Loucy (cell line): ENCODE results near the gene ZNRF2.
A peak's percentile ranks its signal among the peaks of the same experiment; 100 is the strongest.
"Not testable (repeated sequence)": the region's sequence is repeated elsewhere in the genome, so short reads cannot be mapped to it uniquely, and the experiment has no call there.

Source experiments
- H2AFZ ChIP-seq: fragments of 200-600 bp; sonication (generic); 2 replicates; pipeline ENCODE4 v1.6.0; 2016; ENCODE audit warnings: antibody characterized with exemption, mild to moderate bottlenecking, low read length, moderate library complexity
- H3F3A ChIP-seq: fragments of 200-600 bp; 2 replicates; pipeline ENCODE4 v1.6.0; 2016; ENCODE audit warnings: antibody characterized with exemption, low read depth, mild to moderate bottlenecking
- H3K27me3 ChIP-seq: fragments of 200-600 bp; sonication (generic); 2 replicates; pipeline ENCODE4 v1.6.1; 2014; ENCODE audit warnings: low read length, mild to moderate bottlenecking; ENCODE audit not compliant: insufficient read depth, poor library complexity, severe bottlenecking
- H3K36me3 ChIP-seq: fragments of 200-600 bp; sonication (generic); 2 replicates; pipeline ENCODE4 v1.6.1; 2016; ENCODE audit warnings: low read length; ENCODE audit not compliant: insufficient read depth
- H3K4me1 ChIP-seq: fragments of 200-600 bp; sonication (generic); 2 replicates; pipeline ENCODE4 v1.5.1; 2014; ENCODE audit warnings: low read length, mild to moderate bottlenecking; ENCODE audit not compliant: insufficient read depth, poor library complexity, severe bottlenecking
- H3K4me2 ChIP-seq: fragments of 200-600 bp; sonication (generic); 2 replicates; pipeline ENCODE4 v1.6.0; 2014; ENCODE audit warnings: antibody characterized with exemption, low read length, low read depth, mild to moderate bottlenecking; ENCODE audit not compliant: poor library complexity, severe bottlenecking
- H3K4me3 ChIP-seq: fragments of 200-600 bp; sonication (generic); 2 replicates; pipeline ENCODE4 v1.5.1; 2014; ENCODE audit warnings: low read length, mild to moderate bottlenecking, mixed read lengths; ENCODE audit not compliant: poor library complexity, severe bottlenecking
- H3K79me2 ChIP-seq: fragments of 200-600 bp; sonication (generic); 2 replicates; pipeline ENCODE4 v1.6.1; 2014; ENCODE audit warnings: low read length; ENCODE audit not compliant: insufficient read depth
- H3K9ac ChIP-seq: fragments of 200-600 bp; sonication (generic); 2 replicates; pipeline ENCODE4 v1.6.0; 2014; ENCODE audit warnings: mild to moderate bottlenecking, low read depth, low read length, moderate library complexity; ENCODE audit not compliant: poor library complexity, severe bottlenecking
- H3K9me2 ChIP-seq: fragments of 200-600 bp; sonication (generic); replicated peaks from 2 replicates; pipeline ENCODE4 v1.6.1; 2016; ENCODE audit warnings: low read depth, low read length, mixed read lengths
- H3K9me3 ChIP-seq: fragments of 200-600 bp; sonication (generic); 2 replicates; pipeline ENCODE4 v1.6.1; 2014; ENCODE audit warnings: mild to moderate bottlenecking, antibody characterized with exemption, low read length, low read depth; ENCODE audit not compliant: insufficient read depth
- H4K20me1 ChIP-seq: fragments of 200-600 bp; sonication (generic); 2 replicates; pipeline ENCODE4 v1.6.0; 2014; ENCODE audit warnings: antibody characterized with exemption, low read length, mild to moderate bottlenecking; ENCODE audit not compliant: insufficient read depth, poor library complexity, severe bottlenecking
- CTCF ChIP-seq: fragments of 200-600 bp; sonication (generic); conservative IDR thresholded peaks from 2 replicates; pipeline ENCODE4 v1.5.1; 2014; ENCODE audit warnings: mild to moderate bottlenecking, antibody characterized with exemption, low read length
- EZH2phosphoT487 ChIP-seq: fragments of 200-600 bp; IDR thresholded peaks from 2 replicates; pipeline ENCODE4 v1.6.1; 2018; ENCODE audit warnings: antibody characterized with exemption, mild to moderate bottlenecking, moderate library complexity, borderline replicate concordance

ZNRF2 gene

GRCh38 chr7:30260246-30260768 lies 24.1 kb upstream of the ZNRF2 start:
- no peaks in the 10 kb centered on the region for H3K4me1 ChIP-seq
- no peak overlapping the region for H2AFZ ChIP-seq
- H3K4me2 ChIP-seq, result no peak overlapping the region
- TF ChIP-seq CTCF (no peak), EZH2phosphoT487 (no peak)
- no peaks in the 10 kb centered on the region for H3K9me2 ChIP-seq
- no peaks in the 10 kb centered on the region for H3K27me3 ChIP-seq
- no peaks in the 10 kb centered on the region for H4K20me1 ChIP-seq
- H3K36me3 ChIP-seq, result no peaks in the 10 kb centered on the region
- H3K79me2 ChIP-seq, result no peaks in the 10 kb centered on the region
- no peaks in the 10 kb centered on the region for H3K9me3 ChIP-seq
- H3F3A ChIP-seq, result no peaks in the 10 kb centered on the region
- no peak overlapping the region for H3K4me3 ChIP-seq
- no peak overlapping the region for H3K9ac ChIP-seq

GRCh38 chr7:30263090-30263710 lies 21.2 kb upstream of the ZNRF2 start:
- H3K9me3 ChIP-seq, result no peaks in the 10 kb centered on the region
- no peaks in the 10 kb centered on the region for H3K36me3 ChIP-seq
- no peak overlapping the region for H3K4me3 ChIP-seq
- H4K20me1 ChIP-seq, result no peaks in the 10 kb centered on the region
- H3K79me2 ChIP-seq, result no peaks in the 10 kb centered on the region
- H3K9ac ChIP-seq, result no peak overlapping the region
- no peaks in the 10 kb centered on the region for H3K27me3 ChIP-seq
- H2AFZ ChIP-seq, result peak overlapping the region; percentile 48; the same call in 1 of the 2 replicates
- no peaks in the 10 kb centered on the region for H3F3A ChIP-seq
- no peaks in the 10 kb centered on the region for H3K9me2 ChIP-seq
- no peak for TF ChIP-seq EZH2phosphoT487
- H3K4me2 ChIP-seq, result no peak overlapping the region
- H3K4me1 ChIP-seq, result no peaks in the 10 kb centered on the region

- no peaks in the 10 kb centered on the region for H3K79me2 ChIP-seq
- H3K27me3 ChIP-seq, result no peaks in the 10 kb centered on the region
- no peak overlapping the region for H2AFZ ChIP-seq
- H3K9ac ChIP-seq, result no peak overlapping the region
- H3K4me3 ChIP-seq, result no peak overlapping the region
- H3K9me3 ChIP-seq, result no peaks in the 10 kb centered on the region
- no peaks in the 10 kb centered on the region for H3K9me2 ChIP-seq
- H3F3A ChIP-seq, result no peaks in the 10 kb centered on the region
- H3K36me3 ChIP-seq, result no peaks in the 10 kb centered on the region
- no peak overlapping the region for H3K4me2 ChIP-seq
- H4K20me1 ChIP-seq, result no peaks in the 10 kb centered on the region
- no peak for TF ChIP-seq EZH2phosphoT487
- TF ChIP-seq CTCF, result no peak
- no peaks in the 10 kb centered on the region for H3K4me1 ChIP-seq
Observed at GRCh38 chr7:30264052-30264451, 20.3 kb upstream of the ZNRF2 start.

GRCh38 chr7:30265189-30265588 lies 19.2 kb upstream of the ZNRF2 start:
- not testable (repeated sequence) for H4K20me1 ChIP-seq, H3K79me2 ChIP-seq, H3K9ac ChIP-seq, H3K27me3 ChIP-seq, H3K36me3 ChIP-seq, H3K4me3 ChIP-seq, H3K9me3 ChIP-seq, H3K4me2 ChIP-seq, H2AFZ ChIP-seq, H3K9me2 ChIP-seq, H3K4me1 ChIP-seq, H3F3A ChIP-seq
